Activated B cell treated with CpG ODN at 0.5 μM for 24 hours (primary cell): ENCODE data around the gene NUP214. TPM values are rescaled to one million over a fixed set of nuclear protein-coding genes. Genes with fewer than 3 reads are reported as not detected.
A peak's percentile ranks its signal among the peaks of the same experiment; 100 is the strongest.

Experiments used
- ATAC-seq: fragments of 200-7000 bp; cut with Tn5 transposase; one replicate; pipeline ENCODE4 v1.10.0; 2021; ENCODE audit warnings: low read depth, mild to moderate bottlenecking, moderate library complexity
- CTCF ChIA-PET: fragments of 350-600 bp; sonication (Branson Sonifier 250); formaldehyde crosslinking; loops from one replicate; lab custom pipeline; 2021; ENCODE audit warnings: antibody characterized with exemption; lab: Charles Lee
- POLR2A ChIA-PET: fragments of 350-600 bp; sonication (Branson Sonifier 250); formaldehyde crosslinking; loops from one replicate; lab custom pipeline; 2021; ENCODE audit warnings: antibody characterized with exemption; lab: Charles Lee
- DNase-seq: peaks from one replicate; pipeline ENCODE4 v3.0.0; 2022
- H3K27ac Mint-ChIP-seq: one replicate; pipeline ENCODE4 v1.8.0; 2020; ENCODE audit warnings: mixed read lengths
- H3K27me3 Mint-ChIP-seq: one replicate; pipeline ENCODE4 v1.8.0; 2021; ENCODE audit warnings: mixed read lengths
- H3K36me3 Mint-ChIP-seq: one replicate; pipeline ENCODE4 v1.8.0; 2021; ENCODE audit warnings: low read depth, mixed read lengths
- H3K4me1 Mint-ChIP-seq: one replicate; pipeline ENCODE4 v1.8.0; 2021; ENCODE audit warnings: mixed read lengths
- H3K4me3 Mint-ChIP-seq: one replicate; pipeline ENCODE4 v1.8.0; 2020; ENCODE audit warnings: mild to moderate bottlenecking, mixed read lengths
- H3K9me3 Mint-ChIP-seq: one replicate; pipeline ENCODE4 v1.8.0; 2020; ENCODE audit warnings: mixed read lengths
- CTCF ChIP-seq: fragments of 200-600 bp; IDR thresholded peaks from one replicate; pipeline ENCODE4 v1.8.0; 2022; ENCODE audit warnings: antibody characterized with exemption, mild to moderate bottlenecking
- intact Hi-C: fragments of 100-400 bp; cut with micrococcal nuclease; formaldehyde crosslinking; loops from one replicate; pipeline ENCODE4 v1.15.1; 2024
- total RNA-seq: library from RNA; stranded (reverse); gene quantifications from 2 replicates; pipeline ENCODE4 v1.2.3, GENCODE V29; 2022

NUP214 gene
- total RNA-seq, 1 donor from 2014 or later, result 90.9 TPM

- DNase-seq (no peak), ATAC-seq (no peak)
- Mint-ChIP-seq H3K9me3 (no peaks in the 10 kb centered on the region), H3K27ac (no peak overlapping the region), H3K4me1 (peaks cover 47% of the 10 kb centered on the region), H3K4me3 (no peak overlapping the region), H3K27me3 (no peaks in the 10 kb centered on the region), H3K36me3 (no peaks in the 10 kb centered on the region)
- intact Hi-C loops, result loop anchor here (1.0 kb wide), 3 partner anchors 10 to 24 kb away; partner anchors contain the start of gene FAM78A
- ChIA-PET POLR2A (interaction anchor here (0.8 to 14.9 kb wide), 6 partner anchors 10 to 121 kb away, joined by 3 to 593 read pairs (median 19); partner anchors contain the start of genes FAM78A and PLPP7), CTCF (interaction anchor here (1.1 to 1.6 kb wide), 6 partner anchors 22 to 85 kb away, joined by 3 to 4 read pairs (median 4); no protein-coding TSS in a partner anchor)
- no peak for TF ChIP-seq CTCF
Measured at GRCh38 chr9:131252120-131252519, 126.7 kb downstream of the NUP214 start.

- intact Hi-C loops, result no loop called here
- DNase-seq (no peak), ATAC-seq (peak; percentile 18)
- Mint-ChIP-seq H3K27me3 (no peaks in the 10 kb centered on the region), H3K36me3 (peaks cover 3% of the 10 kb centered on the region), H3K27ac (peak overlapping the region; percentile 100), H3K4me3 (peak overlapping the region; percentile 72), H3K9me3 (no peaks in the 10 kb centered on the region), H3K4me1 (peaks cover 50% of the 10 kb centered on the region)
- no peak for TF ChIP-seq CTCF
- POLR2A ChIA-PET, result interaction anchor here (0.6 to 14.9 kb wide), 7 partner anchors 9 to 986 kb away, joined by 3 to 593 read pairs (median 5); partner anchors contain the start of gene FAM78A
- CTCF ChIA-PET, result interaction anchor here (1.0 to 1.4 kb wide), 3 partner anchors 17 to 22 kb away, joined by 4 to 5 read pairs (median 5); partner anchors contain the start of gene FAM78A
Measured at GRCh38 chr9:131253891-131254491, 128.6 kb downstream of the NUP214 start.

- no peak for TF ChIP-seq CTCF
- CTCF ChIA-PET, result interaction anchor here (1.0 to 1.4 kb wide), 3 partner anchors 16 to 22 kb away, joined by 4 to 5 read pairs (median 5); partner anchors contain the start of gene FAM78A
- peak overlapping the region; percentile 100 for H3K27ac Mint-ChIP-seq
- peaks cover 7% of the 10 kb centered on the region for H3K36me3 Mint-ChIP-seq
- H3K4me3 Mint-ChIP-seq, result peak overlapping the region; percentile 72
- no peaks in the 10 kb centered on the region for H3K9me3 Mint-ChIP-seq
- intact Hi-C loops, result no loop called here
- ATAC-seq (no peak), DNase-seq (no peak)
- H3K27me3 Mint-ChIP-seq, result no peaks in the 10 kb centered on the region
- POLR2A ChIA-PET, result interaction anchor here (0.6 to 14.9 kb wide), 8 partner anchors 9 to 986 kb away, joined by 3 to 593 read pairs (median 4); partner anchors contain the start of gene FAM78A
- H3K4me1 Mint-ChIP-seq, result peaks cover 48% of the 10 kb centered on the region
Measured at GRCh38 chr9:131254626-131255025, 129.2 kb downstream of the NUP214 start.

- peaks cover 18% of the 10 kb centered on the region for H3K36me3 Mint-ChIP-seq
- no peak for TF ChIP-seq CTCF
- intact Hi-C loops, result loop anchor here (1.0 kb wide), 2 partner anchors 15 to 20 kb away; no protein-coding TSS in a partner anchor
- H3K27me3 Mint-ChIP-seq, result no peaks in the 10 kb centered on the region
- peak overlapping the region; percentile 100 for H3K27ac Mint-ChIP-seq
- ATAC-seq (no peak), DNase-seq (no peak)
- no peaks in the 10 kb centered on the region for H3K9me3 Mint-ChIP-seq
- CTCF ChIA-PET, result interaction anchor here (0.8 to 2.3 kb wide), 7 partner anchors 10 to 81 kb away, joined by 3 to 9 read pairs (median 4); partner anchors contain the start of gene FAM78A
- peak overlapping the region; percentile 95 for H3K4me3 Mint-ChIP-seq
- peaks cover 46% of the 10 kb centered on the region for H3K4me1 Mint-ChIP-seq
- POLR2A ChIA-PET, result interaction anchor here (0.5 to 14.9 kb wide), 11 partner anchors 14 to 1117 kb away, joined by 3 to 593 read pairs (median 5); partner anchors contain the start of genes FAM78A, NUP214 and SETX
Measured at GRCh38 chr9:131255676-131256197, 130.4 kb downstream of the NUP214 start.
